K562 (cell line): Measurements from ENCODE around the gene KIF26B. TPM values are rescaled to one million over a fixed set of nuclear protein-coding genes. Genes with fewer than 3 reads are reported as not detected.

Source experiments
- ATAC-seq: fragments of 200-7000 bp; cut with Tn5 transposase; 3 replicates; pipeline ENCODE4 v1.9.1; 2020; ENCODE audit warnings: moderate library complexity
- BruUV-seq: library from RNA; stranded (reverse); fragments of 400-500 nt; replicated peaks from 2 replicates; lab custom pipeline; 2021; lab: Mats Ljungman, UMichigan
- CTCF ChIA-PET: fragments of 300-600 bp; formaldehyde crosslinking; extraction: SDS; loops from one replicate; lab custom pipeline; 2021; ENCODE audit warnings: low intra/inter-chr PET ratio; lab: Yijun Ruan, JAX
- POLR2A ChIA-PET: fragments of 300-600, 350-650 bp; sonication (Branson Sonifier 250); formaldehyde crosslinking; extraction: SDS; loops from one replicate; lab custom pipeline; 2021; ENCODE audit warnings: antibody characterized with exemption, inconsistent platforms; lab: Yijun Ruan, JAX
- DNase-seq, 4 experiments: peaks; one replicate each; pipeline versions ENCODE4 v3.0.0 to v3.0.0-alpha.2; 2011 to 2018; ENCODE audit warnings: low spot score in 3 of 4, mixed read lengths in 3 of 4; ENCODE audit errors: extremely low read depth in 1 of 4
- FAIRE-seq: peaks from 2 replicates; lab custom pipeline; 2011; peaks lifted over from hg19 to GRCh38; lab: Jason Lieb, UNC
- H2AFZ ChIP-seq: 2 replicates; pipeline ENCODE4 v1.6.0; 2011; ENCODE audit warnings: low read depth, low read length, control low read depth, inconsistent platforms
- H3K27ac ChIP-seq: fragments of 200-600 bp; 3 replicates; pipeline ENCODE4 v1.8.0; 2011; ENCODE audit warnings: low read depth, mild to moderate bottlenecking, control low read depth, inconsistent platforms, low read length, moderate library complexity, mixed read lengths; ENCODE audit errors: extremely low read depth
- H3K27me3 ChIP-seq, 2 experiments: fragments of 300-600 bp in 1 of 2; 2 replicates in 1 of 2; 3 replicates in 1 of 2; pipeline versions ENCODE4 v1.6.0 to v1.8.0; 2011; ENCODE audit warnings: inconsistent platforms in 2 of 2, low read length in 2 of 2, mild to moderate bottlenecking in 1 of 2, mixed read lengths in 1 of 2, moderate library complexity in 1 of 2; ENCODE audit not compliant: control insufficient read depth in 2 of 2, insufficient read depth in 2 of 2
- H3K36me3 ChIP-seq: fragments of 300-600 bp; 3 replicates; pipeline ENCODE4 v1.8.0; 2011; ENCODE audit warnings: mild to moderate bottlenecking, low read length, inconsistent platforms; ENCODE audit not compliant: control insufficient read depth, insufficient read depth
- H3K4me1 ChIP-seq, 2 experiments: fragments of 200-600 bp in 1 of 2; replicated peaks in 1 of 2; 2 replicates in 1 of 2; 3 replicates in 1 of 2; pipeline versions ENCODE4 v1.5.1 to v1.8.0; 2011; ENCODE audit warnings: inconsistent platforms in 2 of 2, low read length in 2 of 2, mild to moderate bottlenecking in 1 of 2, mixed read lengths in 1 of 2, moderate library complexity in 1 of 2; ENCODE audit not compliant: control insufficient read depth in 2 of 2, insufficient read depth in 2 of 2
- H3K4me2 ChIP-seq: 2 replicates; pipeline ENCODE4 v1.6.1; 2011; ENCODE audit warnings: low read length, control low read depth, inconsistent platforms, mixed read lengths; ENCODE audit not compliant: insufficient read depth
- H3K4me3 ChIP-seq: fragments of 200-600 bp; sonication (generic), shearing (Covaris generic); 2 replicates; pipeline ENCODE4 v1.5.1; 2016; ENCODE audit warnings: control low read depth, inconsistent platforms
- H3K79me2 ChIP-seq: fragments of 200-600 bp; 3 replicates; pipeline ENCODE4 v1.8.0; 2011; ENCODE audit warnings: low read length, inconsistent platforms; ENCODE audit not compliant: control insufficient read depth, insufficient read depth
- H3K9ac ChIP-seq, 2 experiments: 2 replicates each; pipeline versions ENCODE4 v1.6.0 to v1.6.1; 2011; ENCODE audit warnings: low read depth in 2 of 2, low read length in 2 of 2, control low read depth in 1 of 2, inconsistent platforms in 1 of 2, mild to moderate bottlenecking in 1 of 2, mixed read lengths in 1 of 2; ENCODE audit not compliant: insufficient read depth in 1 of 2
- H3K9me1 ChIP-seq: one replicate; pipeline ENCODE4 v1.6.0; 2011; ENCODE audit warnings: inconsistent platforms, mild to moderate bottlenecking, low read length, moderate library complexity; ENCODE audit not compliant: control insufficient read depth, insufficient read depth
- H3K9me3 ChIP-seq: replicated peaks from 2 replicates; pipeline ENCODE4 v1.5.1; 2011; ENCODE audit warnings: low read depth, low read length, inconsistent platforms; ENCODE audit not compliant: control insufficient read depth, insufficient read depth
- H4K20me1 ChIP-seq: replicated peaks from 2 replicates; pipeline ENCODE4 v1.6.1; 2011; ENCODE audit warnings: low read length, inconsistent platforms, mixed read lengths; ENCODE audit not compliant: control insufficient read depth, insufficient read depth
- BMI1 ChIP-seq: fragments of 150-350 bp; IDR thresholded peaks from 2 replicates; pipeline ENCODE4 v1.6.1; 2014; ENCODE audit warnings: low read length
- C11orf30 ChIP-seq: fragments of 450-650 bp; IDR thresholded peaks from 2 replicates; pipeline ENCODE4 v1.6.1; 2016; ENCODE audit warnings: low read depth, mild to moderate bottlenecking
- EZH2 ChIP-seq: IDR thresholded peaks from 2 replicates; pipeline ENCODE4 v1.6.1; 2012; ENCODE audit warnings: low read depth, mild to moderate bottlenecking, inconsistent platforms, low read length, borderline replicate concordance
- HCFC1 ChIP-seq: IDR thresholded peaks from 2 replicates; pipeline ENCODE4 v1.6.1; 2012; ENCODE audit warnings: low read depth, low read length, improper control_type of control experiment
- HNRNPH1 ChIP-seq: fragments of 200-400 bp; formaldehyde crosslinking; optimal IDR thresholded peaks from 2 replicates; pipeline ENCODE3; 2017; ENCODE audit warnings: low read depth, mild to moderate bottlenecking, low read length, moderate library complexity
- MAFG ChIP-seq: fragments of 450-650 bp; conservative IDR thresholded peaks from 2 replicates; pipeline ENCODE4 v1.6.1; 2016; ENCODE audit warnings: missing genetic modification characterization, missing compliant biosample characterization
- MTA3 ChIP-seq: fragments of 450-650 bp; formaldehyde crosslinking; IDR thresholded peaks from 2 replicates; pipeline ENCODE4 v1.6.1; 2017; ENCODE audit warnings: mild to moderate bottlenecking, borderline replicate concordance
- TCF7 ChIP-seq: sonication (generic); IDR thresholded peaks from 2 replicates; pipeline ENCODE4 v1.6.1; 2016; ENCODE audit warnings: antibody characterized with exemption, borderline replicate concordance
- ZC3H8 ChIP-seq: fragments of 450-650 bp; IDR thresholded peaks from 2 replicates; pipeline ENCODE4 v1.6.1; 2017
- ZNF134 ChIP-seq: fragments of 250-450 bp; sonication (Bioruptor Pico); conservative IDR thresholded peaks from 2 replicates; pipeline ENCODE4 v1.4.0; 2020
- ZNF282 ChIP-seq: sonication (generic); formaldehyde crosslinking; IDR thresholded peaks from 2 replicates; pipeline ENCODE4 v1.8.1; 2023; ENCODE audit warnings: missing genetic modification reagents
- ZNF316 ChIP-seq: fragments of 450-650 bp; IDR thresholded peaks from 2 replicates; pipeline ENCODE4 v1.6.1; 2016
- WGBS: fragments of 100-300 bp; shearing (Covaris generic); methylation state at CpG from one replicate; pipeline ENCODE4 v1.1.6; 2016; ENCODE audit warnings: low coverage, mixed read lengths; ENCODE audit not compliant: insufficient coverage; ENCODE audit errors: missing lambda C conversion rate; 5-methylcytosine and 5-hydroxymethylcytosine counted together
- in situ Hi-C: fragments of 300-500 bp; cut with MboI; formaldehyde crosslinking; loops from 4 replicates; pipeline ENCODE4 v1.15.0; 2018; ENCODE audit warnings: inconsistent platforms, mixed read lengths
- intact Hi-C: fragments of 100-400 bp; cut with micrococcal nuclease; formaldehyde crosslinking; loops from 2 replicates; pipeline ENCODE4 v1.14.2; 2022
- polyA plus RNA-seq, 8 experiments: library from polyadenylated mRNA; depleted of rRNA in 4 of 8; stranded (reverse) in 5 of 8; unstranded in 3 of 8; fragments of >200 nt; fragmentation: Nextera tagmentation in 2 of 8; fragmentation: Illumina TruSeq in 1 of 8; extraction: Ambion mirVana in 2 of 8; extraction: Trizol in 1 of 8; gene quantifications; 2 replicates each; pipeline versions ENCODE4 v1.2.1 to v1.2.3, GENCODE V29; 2011 to 2014; ENCODE audit warnings: inconsistent platforms in 1 of 8, missing spikeins in 1 of 8
- total RNA-seq, 7 experiments: library from RNA; depleted of rRNA in 6 of 7; stranded (reverse); fragments of >200 nt in 6 of 7; fragmentation: Illumina TruSeq in 2 of 7; extraction: Trizol in 2 of 7; gene quantifications; 2 replicates each; pipeline versions ENCODE4 v1.2.1 to v1.2.3, GENCODE V29; 2011 to 2021; ENCODE audit warnings: low replicate concordance in 1 of 7
- TF ChIP-seq, protein P1 (sequence below): fragments of 250-450 bp; sonication (Bioruptor Pico); IDR thresholded peaks from 2 replicates; pipeline ENCODE4 v1.6.1; 2021; ENCODE audit warnings: mild to moderate bottlenecking
- TF ChIP-seq, protein P2 (sequence below): sonication (generic); formaldehyde crosslinking; IDR thresholded peaks from 2 replicates; pipeline ENCODE4 v1.4.0; 2020; ENCODE audit warnings: mild to moderate bottlenecking, missing genetic modification reagents
- TF ChIP-seq, protein P3 (sequence below): fragments of 250-450 bp; sonication (Bioruptor Pico); IDR thresholded peaks from 2 replicates; pipeline ENCODE4 v1.9.0; 2021; ENCODE audit warnings: mild to moderate bottlenecking, inconsistent platforms

The KIF26B gene
- total and polyA plus RNA-seq, 9 of the 15 experiments (the other 6 are each of a cell fraction or from before 2014, with no cell fraction given) = 0.02 to 0.08 (median 0.03) TPM; not detected in 6

DNA sequence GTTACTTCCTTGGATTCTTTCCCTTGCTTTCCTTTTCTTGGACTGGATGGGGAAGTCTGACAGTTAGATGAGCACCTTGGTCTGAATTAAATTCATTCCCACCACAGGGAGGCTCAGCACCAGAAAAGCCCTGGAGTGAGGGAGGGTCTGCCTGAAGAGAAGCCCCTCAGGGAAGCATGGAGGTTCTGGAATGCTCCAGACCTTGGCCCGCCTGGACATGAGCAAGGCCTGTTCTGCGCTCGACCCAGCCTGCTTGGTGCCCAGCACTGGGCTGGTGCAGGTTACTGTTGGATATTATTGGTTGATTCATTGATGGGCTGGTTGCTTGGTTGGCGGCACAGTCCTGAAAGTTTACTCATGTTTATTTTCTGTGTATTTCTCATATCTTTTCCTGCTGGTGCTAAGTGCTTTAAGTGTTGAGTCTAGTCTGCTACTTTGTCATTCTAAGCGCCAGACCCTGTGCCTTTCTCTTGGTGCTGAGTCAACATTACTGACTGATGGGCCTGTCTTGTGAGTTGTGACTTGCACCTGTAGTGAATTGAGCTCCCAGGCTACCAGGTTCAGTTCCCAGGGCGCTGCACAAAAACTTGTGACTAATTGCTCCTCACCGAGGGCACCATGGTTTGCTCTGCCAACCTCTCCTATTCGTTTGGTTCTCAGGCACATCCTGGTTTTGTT lies 538.5 kb downstream of the KIF26B start:
- POLR2A ChIA-PET = interaction anchor here (2.5 kb wide), 1 partner anchor 10 kb away, joined by 8 read pairs; no protein-coding TSS in a partner anchor
- ATAC-seq (no peak), FAIRE-seq (no peak), DNase-seq (no peak)
- no peaks in the 10 kb centered on the region; the same call in none of the 2 replicates for H4K20me1 ChIP-seq
- peaks cover 51 to 91% of the 10 kb centered on the region in 2 experiments; a peak in 4 of 5 replicates for H3K27me3 ChIP-seq
- CTCF ChIA-PET = no interaction called here
- no peak overlapping the region for H3K4me2 ChIP-seq
- H3K27ac ChIP-seq = no peak overlapping the region
- intact Hi-C loops (no loop called here), in situ Hi-C loops (no loop called here)
- H3K36me3 ChIP-seq = no peaks in the 10 kb centered on the region
- H3K4me3 ChIP-seq = no peak overlapping the region
- H3K4me1 ChIP-seq = peaks cover 0 to 4% of the 10 kb centered on the region in 2 experiments; a peak in 1 of 5 replicates
- H3K9me1 ChIP-seq = no peaks in the 10 kb centered on the region
- no peaks in the 10 kb centered on the region for H3K9me3 ChIP-seq
- H3K9ac ChIP-seq = no peak overlapping the region
- no TSS peak for BruUV-seq
- no peaks in the 10 kb centered on the region for H3K79me2 ChIP-seq
- WGBS = 4% methylated on average over 8 of the region's 8 CpGs
- no peak overlapping the region for H2AFZ ChIP-seq
- TF ChIP-seq TCF7 (no peak), MAFG (peak; percentile 37; the same call in 1 of the 2 replicates), ZNF134 (CRISPR knock-in tag) (no peak), HCFC1 (no peak), MTA3 (no peak), ZNF282 (CRISPR knock-in tag) (no peak), BMI1 (no peak), ZC3H8 (no peak), ZNF316 (peak; percentile 67), C11orf30 (peak; percentile 47; the same call in 1 of the 2 replicates), EZH2 (no peak), HNRNPH1 (no peak)
- TF ChIP-seq, protein P1, sequence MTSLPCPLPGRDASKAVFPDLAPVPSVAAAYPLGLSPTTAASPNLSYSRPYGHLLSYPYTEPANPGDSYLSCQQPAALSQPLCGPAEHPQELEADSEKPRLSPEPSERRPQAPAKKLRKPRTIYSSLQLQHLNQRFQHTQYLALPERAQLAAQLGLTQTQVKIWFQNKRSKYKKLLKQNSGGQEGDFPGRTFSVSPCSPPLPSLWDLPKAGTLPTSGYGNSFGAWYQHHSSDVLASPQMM (CRISPR knock-in tag) = no peak
- TF ChIP-seq, protein P2, sequence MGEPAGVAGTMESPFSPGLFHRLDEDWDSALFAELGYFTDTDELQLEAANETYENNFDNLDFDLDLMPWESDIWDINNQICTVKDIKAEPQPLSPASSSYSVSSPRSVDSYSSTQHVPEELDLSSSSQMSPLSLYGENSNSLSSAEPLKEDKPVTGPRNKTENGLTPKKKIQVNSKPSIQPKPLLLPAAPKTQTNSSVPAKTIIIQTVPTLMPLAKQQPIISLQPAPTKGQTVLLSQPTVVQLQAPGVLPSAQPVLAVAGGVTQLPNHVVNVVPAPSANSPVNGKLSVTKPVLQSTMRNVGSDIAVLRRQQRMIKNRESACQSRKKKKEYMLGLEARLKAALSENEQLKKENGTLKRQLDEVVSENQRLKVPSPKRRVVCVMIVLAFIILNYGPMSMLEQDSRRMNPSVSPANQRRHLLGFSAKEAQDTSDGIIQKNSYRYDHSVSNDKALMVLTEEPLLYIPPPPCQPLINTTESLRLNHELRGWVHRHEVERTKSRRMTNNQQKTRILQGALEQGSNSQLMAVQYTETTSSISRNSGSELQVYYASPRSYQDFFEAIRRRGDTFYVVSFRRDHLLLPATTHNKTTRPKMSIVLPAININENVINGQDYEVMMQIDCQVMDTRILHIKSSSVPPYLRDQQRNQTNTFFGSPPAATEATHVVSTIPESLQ = no peak
- TF ChIP-seq, protein P3, sequence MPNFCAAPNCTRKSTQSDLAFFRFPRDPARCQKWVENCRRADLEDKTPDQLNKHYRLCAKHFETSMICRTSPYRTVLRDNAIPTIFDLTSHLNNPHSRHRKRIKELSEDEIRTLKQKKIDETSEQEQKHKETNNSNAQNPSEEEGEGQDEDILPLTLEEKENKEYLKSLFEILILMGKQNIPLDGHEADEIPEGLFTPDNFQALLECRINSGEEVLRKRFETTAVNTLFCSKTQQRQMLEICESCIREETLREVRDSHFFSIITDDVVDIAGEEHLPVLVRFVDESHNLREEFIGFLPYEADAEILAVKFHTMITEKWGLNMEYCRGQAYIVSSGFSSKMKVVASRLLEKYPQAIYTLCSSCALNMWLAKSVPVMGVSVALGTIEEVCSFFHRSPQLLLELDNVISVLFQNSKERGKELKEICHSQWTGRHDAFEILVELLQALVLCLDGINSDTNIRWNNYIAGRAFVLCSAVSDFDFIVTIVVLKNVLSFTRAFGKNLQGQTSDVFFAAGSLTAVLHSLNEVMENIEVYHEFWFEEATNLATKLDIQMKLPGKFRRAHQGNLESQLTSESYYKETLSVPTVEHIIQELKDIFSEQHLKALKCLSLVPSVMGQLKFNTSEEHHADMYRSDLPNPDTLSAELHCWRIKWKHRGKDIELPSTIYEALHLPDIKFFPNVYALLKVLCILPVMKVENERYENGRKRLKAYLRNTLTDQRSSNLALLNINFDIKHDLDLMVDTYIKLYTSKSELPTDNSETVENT = no peak
